Hematopoietic multipotent progenitor cell treated with erythropoietin and hydrocortisone succinate and interleukin-3 and kit ligand, for 8 days (in vitro differentiated cells): ENCODE results near the gene PIH1D1.
A peak's percentile ranks its signal among the peaks of the same experiment; 100 is the strongest.

Experiments used
- DNase-seq: peaks from one replicate; pipeline ENCODE4 v3.0.0-alpha.2; 2015

Gene PIH1D1

GRCh38 chr19:49451430-49452181 lies at the start of gene PIH1D1:
Gene PIH1D1, minus strand, starts transcription at chr19:49451814. Its CDS starts 240 bp downstream, at chr19:49451574.
- DNase-seq: peak; percentile 100

- DNase-seq: peak; percentile 36
Measured at GRCh38 chr19:49499030-49499670, 47.5 kb upstream of the PIH1D1 start.

DNA sequence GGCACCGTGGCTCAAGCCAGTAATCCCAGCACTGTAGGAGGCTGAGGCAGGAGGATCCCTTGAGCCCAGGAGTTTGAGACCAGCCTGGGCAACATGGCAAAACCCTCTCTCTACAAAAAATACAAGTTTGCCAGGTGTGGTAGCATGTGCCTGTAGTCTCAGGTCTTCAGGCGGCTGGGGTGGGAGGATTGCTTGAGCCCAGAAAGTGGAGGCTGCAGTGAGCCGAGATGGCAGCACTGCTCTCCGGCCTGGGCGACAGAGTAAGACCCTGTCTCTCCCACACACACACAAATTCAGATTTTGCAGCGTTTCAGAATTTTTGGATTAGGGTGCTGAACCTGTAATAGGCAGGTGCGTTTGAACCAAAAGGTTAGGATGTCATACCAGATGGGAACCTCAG lies 46.9 kb upstream of the PIH1D1 start:
- no peak for DNase-seq

- no peak for DNase-seq
Measured at GRCh38 chr19:49497789-49498103, 46.1 kb upstream of the PIH1D1 start.

DNA sequence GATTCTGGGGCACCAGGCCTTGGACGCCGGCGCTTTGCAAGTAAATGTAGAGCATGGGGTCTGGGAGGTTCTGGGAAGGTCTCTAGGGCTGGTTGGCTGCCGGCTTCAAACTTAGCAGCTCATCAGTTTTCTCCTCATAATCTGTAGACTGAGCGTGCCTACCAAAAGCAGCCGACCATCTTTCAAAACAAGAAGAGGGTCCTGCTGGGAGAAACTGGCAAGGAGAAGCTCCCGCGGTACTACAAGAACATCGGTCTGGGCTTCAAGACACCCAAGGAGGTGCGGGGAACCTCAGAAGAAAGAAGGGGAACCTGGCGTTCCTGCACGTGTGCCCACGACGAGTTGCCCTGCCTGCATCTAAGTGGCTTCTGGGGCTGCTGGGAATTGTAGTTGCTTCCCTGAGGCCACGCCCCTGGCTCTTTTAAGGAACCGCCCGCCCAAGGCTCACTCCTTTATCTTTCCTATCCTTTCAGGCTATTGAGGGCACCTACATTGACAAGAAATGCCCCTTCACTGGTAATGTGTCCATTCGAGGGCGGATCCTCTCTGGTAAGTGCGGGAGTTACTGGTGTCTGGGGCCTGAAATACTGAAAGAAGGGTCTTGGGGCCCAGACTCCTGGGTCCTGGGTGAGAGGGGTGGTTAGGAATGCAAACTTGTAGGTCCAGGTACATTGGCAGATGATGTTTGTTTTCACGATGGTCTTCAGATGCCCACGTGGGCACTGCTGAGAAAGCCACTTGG lies 45.6 kb upstream of the PIH1D1 start:
- peak; percentile 93 for DNase-seq

- no peak for DNase-seq
Measured at GRCh38 chr19:49496574-49497008, 45.0 kb upstream of the PIH1D1 start.

- peak; percentile 69 for DNase-seq
Measured at GRCh38 chr19:49492573-49493405, 41.2 kb upstream of the PIH1D1 start.

- DNase-seq: peak; percentile 39
Measured at GRCh38 chr19:49491804-49492572, 40.4 kb upstream of the PIH1D1 start.

DNA sequence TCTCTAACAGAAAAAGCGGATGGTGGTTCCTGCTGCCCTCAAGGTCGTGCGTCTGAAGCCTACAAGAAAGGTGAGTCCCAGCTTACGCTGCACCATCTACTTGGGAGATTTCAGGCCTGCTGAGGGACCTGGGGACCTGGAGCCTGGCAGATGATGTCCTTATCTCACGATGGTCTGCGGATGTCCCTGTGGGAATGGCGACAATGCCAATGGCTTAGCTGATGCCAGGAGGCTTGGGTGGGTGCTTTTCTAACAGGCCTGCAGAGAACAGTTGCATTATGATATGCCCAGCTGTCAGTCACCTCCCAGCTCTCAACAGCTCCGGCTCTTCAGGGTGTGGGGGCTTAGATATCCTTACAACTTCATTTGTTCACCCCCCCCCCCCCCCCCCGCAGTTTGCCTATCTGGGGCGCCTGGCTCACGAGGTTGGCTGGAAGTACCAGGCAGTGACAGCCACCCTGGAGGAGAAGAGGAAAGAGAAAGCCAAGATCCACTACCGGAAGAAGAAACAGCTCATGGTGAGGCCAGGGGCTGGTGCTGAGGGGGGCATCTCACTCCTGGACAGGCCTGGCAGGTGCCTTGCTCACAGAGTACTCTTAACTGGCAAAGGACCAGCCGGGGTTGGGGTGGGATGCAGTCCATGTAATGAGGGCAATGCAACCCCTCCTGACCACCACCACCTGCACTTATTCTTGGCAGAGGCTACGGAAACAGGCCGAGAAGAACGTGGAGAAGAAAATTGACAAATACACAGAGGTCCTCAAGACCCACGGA lies 39.6 kb upstream of the PIH1D1 start:
- DNase-seq: no peak

DNA sequence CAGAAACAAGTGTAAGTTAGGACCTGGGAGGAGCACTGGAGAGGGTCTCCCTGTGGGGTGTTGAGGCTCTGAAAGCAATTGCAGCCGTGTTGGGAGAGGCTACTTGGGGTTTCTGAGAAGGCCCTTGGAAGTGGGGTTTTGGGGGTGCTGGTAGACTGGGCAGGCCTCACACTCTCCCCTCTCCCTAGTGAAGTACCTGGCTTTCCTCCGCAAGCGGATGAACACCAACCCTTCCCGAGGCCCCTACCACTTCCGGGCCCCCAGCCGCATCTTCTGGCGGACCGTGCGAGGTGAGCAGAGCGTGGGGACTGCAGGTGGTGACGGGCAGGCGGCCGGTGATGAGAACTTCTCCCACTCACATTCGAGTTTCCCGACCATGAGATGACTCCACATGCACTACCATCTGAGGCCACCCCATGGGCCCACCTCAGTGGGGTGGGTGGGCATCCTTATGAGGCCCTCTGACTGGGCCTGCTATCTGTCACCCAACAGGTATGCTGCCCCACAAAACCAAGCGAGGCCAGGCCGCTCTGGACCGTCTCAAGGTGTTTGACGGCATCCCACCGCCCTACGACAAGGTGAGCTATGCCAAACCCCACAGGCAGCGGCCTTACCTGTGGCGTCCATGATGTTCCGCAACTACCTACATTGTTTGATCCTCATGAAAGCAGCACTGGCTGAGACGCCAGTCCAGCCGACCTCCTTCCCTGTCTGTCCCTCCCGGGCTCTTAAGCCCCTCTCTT lies 38.8 kb upstream of the PIH1D1 start:
- DNase-seq: no peak

GRCh38 chr19:49489601-49490167 lies 38.1 kb upstream of the PIH1D1 start:
- DNase-seq: no peak

DNA sequence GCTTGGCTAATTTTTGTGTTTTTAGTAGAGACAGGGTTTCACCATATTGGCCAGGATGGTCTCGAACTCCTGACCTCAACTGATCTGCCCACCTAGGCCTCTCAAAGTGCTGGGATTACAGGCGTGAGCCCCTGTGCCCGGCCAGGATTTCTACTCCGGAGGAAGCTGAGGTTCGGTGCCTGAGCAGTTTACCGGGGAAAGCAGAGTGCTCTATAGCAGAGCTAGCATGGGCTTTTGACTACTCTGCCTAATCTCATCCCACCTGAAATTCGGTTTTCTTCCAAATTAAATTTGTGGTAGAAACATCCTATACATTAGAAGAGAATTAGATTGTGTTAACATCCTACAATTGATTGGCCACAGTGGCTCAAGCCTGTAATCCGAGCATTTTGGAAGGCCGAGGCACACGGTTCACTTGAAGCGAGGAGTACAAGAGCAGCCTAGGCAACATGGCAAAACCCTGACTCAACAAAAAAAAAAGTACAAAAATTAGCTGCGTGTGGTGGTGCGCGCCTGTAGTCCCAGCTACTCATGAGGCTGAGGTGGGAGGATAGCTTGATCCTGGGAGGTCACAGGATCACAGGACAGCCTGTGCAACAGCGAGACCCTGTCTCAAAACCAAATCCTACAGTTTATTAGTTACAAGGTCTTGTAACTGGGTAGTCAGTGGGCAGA lies 37.4 kb upstream of the PIH1D1 start:
- no peak for DNase-seq

- DNase-seq: no peak
Measured at GRCh38 chr19:49488046-49488862, 36.6 kb upstream of the PIH1D1 start.

DNA sequence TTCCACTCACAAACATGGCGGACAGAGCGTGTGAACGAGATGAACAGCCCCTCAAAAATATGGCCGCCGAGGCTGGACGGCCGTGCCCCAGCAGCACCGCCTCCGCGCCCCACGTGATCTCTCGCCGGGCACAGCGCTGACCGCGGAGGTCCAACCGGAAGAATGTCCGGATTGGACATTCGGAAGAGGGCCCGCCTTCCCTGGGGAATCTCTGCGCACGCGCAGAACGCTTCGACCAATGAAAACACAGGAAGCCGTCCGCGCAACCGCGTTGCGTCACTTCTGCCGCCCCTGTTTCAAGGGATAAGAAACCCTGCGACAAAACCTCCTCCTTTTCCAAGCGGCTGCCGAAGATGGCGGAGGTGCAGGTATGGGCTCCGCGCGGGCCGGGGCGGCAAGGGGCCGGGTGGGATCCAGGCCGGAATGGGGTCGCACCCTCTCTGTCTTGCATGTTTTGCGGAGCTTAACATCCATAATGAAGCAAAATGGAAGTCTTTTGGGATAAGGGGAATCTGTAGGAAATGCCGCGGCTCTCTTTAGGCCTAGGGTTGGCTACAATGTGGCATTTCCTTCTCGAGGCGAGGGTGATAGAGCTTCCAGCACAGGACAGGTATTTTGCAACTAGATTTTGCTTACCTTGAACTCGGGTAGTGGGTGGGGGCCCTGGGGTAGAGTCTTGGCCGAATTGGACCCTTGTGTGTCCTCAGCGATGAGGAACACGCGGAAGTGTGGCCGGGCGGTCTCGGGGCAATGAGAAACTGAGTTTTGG lies 35.8 kb upstream of the PIH1D1 start, which contains the start of gene RPL13A:
Gene RPL13A (plus strand): TSS at position 332 of the 769 bp plus-strand sequence. CDS start 22 bp downstream, at position 354.
- DNase-seq: peak; percentile 99

DNA sequence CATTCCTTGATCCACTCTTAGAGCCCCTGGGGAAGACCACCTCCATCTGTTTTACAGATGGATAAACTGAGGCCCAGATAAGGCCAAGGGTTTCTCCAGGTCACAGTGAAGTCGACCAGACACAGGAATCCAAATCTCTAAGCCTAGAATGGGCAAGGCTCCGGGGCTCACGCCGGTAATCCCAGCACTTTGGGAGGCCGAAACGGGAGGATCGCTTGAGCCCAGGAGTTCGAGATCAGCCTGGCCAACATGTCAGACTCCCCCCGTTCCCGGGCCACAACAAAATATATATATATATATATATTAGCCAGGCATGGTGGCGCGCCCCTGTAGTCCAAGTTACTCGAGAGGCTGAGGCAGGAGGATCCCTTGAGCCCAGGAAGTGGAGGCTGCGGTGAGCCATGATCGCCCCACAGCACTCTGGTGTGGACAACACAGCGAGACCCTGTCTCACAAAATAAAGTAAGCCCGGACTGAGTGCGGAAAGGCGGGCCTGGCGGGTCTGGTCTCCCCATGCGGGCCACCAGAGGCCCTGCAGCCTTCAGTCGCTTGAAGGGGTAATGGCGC lies 35.2 kb upstream of the PIH1D1 start:
- DNase-seq: no peak

DNA sequence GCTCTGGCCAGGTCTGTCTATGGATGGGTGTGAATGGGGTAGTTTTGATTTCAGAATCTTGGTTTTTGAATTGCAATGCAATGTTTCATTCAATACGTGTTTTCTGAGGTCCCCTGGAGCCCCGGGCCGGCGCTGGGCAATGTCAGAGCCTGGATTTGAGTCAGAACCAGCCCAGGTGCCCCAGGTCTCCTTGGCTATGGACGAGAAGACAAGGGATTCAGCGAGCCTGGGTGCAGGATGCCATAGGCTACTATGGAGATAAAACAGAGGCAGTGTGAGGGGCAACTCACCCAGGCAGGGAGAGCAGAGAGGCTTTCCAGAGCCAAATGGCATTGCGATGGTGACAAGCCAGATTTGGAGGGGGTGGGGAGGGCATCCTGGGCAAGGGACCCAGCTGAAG lies 34.6 kb upstream of the PIH1D1 start:
- DNase-seq: no peak

DNA sequence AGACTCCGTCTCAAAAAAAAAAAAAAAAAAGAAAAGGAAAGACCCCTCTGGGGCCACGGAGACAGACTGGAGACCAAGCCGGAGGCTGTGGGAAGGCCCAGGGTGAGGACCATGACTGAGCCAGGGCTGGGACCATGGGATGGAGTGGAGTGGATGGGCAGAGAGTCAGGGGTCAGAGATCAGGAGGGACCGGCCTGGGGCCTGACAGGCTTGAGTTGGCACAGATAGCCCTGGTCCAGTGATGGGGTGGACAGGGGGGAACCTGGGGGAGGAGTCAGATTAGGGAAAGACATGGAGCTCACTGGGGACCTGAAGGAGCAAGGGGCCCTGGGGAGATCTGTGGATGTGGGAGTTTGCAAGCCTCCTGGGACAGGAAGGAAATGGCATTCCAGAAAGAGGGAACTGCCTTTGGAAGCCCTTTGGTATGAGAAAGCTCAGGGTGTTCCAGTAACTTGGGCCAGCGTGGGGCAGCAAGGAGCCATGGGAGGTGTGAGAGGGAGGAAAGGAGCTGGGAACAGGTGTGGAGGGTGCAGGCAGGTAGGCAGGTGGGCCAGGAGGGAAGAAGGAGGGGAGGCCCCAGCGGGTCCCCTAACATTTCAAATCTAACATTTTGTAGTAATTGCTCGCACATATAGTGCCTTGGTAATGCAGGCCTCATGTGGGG lies 29.5 kb upstream of the PIH1D1 start:
- no peak for DNase-seq
